DMS79 (cell line): ENCODE data around the gene CNIH2.
"Not testable (repeated sequence)": the region's sequence is repeated elsewhere in the genome, so short reads cannot be mapped to it uniquely, and the experiment has no call there.

Source experiments
- DNase-seq: peaks from one replicate; lab custom pipeline; 2025; lab: John Stamatoyannopoulos, UW

The CNIH2 gene

DNA sequence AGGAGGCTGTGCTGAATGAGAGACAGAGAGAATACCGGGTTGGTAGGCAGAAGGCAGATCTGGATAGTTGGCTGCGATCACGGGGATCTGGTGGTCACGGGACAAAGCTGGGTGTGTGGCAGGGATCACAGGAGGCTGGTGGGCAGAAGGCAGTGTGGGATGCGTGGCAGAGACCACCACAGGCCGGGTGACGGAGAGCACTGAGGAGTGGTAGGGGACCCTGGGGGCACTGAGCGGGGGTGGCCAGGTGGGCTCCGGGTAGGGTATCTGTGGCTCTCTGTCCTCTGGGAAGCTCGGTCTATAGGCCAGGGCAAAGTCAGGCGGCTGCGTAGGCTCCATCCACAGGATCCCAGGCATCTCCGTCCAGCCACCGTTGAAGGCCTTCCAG lies 37.5 kb downstream of the CNIH2 start:
- DNase-seq: no peak

DNA sequence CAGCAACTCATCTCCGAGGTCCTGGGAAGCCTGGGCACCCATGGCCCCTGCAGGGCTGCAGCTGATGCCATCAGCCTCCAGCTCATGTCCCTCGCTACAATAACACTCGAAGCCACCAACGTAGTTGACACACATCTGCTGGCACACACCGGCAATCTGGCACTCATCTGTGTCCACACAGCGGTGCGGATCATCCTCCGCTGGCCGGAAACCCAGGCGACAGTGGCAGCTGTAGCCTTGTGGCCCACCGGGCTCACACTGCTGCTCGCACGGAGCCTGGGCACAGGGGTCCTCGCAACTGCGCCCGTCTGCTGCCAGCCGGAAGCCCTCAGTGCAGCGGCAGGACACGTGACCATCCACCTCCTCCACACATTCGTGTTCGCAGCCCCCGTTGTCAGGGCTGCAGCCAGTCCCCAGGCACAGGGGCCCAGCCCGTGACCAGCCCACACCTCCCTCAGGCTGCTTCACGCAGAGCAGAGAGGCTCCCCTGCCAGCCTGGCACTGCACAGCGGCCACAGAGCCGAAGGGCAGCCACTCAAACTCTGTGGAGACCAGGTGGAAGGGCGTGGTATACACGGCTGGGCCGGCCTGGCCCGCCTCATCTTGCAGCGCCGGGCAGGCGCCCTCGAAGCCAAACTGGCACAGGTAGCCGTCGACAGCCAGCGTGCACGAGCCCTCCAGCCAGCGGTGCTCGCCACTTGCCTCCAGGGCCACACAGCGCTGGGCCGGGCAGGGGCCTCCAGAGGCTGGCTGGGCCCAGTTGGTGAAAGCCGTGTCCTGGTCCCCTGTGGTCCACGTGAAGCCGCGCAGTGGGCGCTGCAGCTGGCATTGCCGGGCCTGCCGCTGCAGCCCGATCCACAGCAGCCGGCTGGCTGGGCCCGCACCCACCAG lies 38.2 kb downstream of the CNIH2 start:
- no peak for DNase-seq

DNA sequence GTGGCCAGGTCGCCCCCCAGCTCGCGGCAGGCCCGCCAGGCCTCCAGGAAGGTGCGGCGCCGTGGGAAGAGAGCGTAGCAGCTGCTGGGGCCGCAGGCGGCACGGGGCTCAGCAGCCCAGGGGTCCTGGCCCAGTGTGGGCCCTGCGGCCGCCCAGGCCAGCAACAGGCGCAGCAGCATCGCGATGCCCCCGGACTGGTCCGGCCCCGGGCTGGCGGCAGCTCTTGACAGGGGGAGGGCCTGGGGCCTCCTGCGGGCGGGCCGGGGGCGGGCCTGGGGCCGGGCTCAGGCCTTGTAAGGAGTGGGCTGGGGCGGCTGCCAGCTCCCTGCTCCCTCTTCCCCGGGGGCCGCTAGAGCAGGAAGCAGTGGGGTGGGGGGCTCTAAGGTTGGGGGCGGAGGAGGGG lies 38.9 kb downstream of the CNIH2 start, which contains the start of gene CD248:
Gene CD248, minus strand, starts transcription at position 196 of the 403 bp plus-strand sequence. Its CDS starts 17 bp downstream, at position 179.
- no peak for DNase-seq

- no peak for DNase-seq
Observed at GRCh38 chr11:66317322-66317722, 39.3 kb downstream of the CNIH2 start.

GRCh38 chr11:66317723-66318599 lies 40.0 kb downstream of the CNIH2 start:
- no peak for DNase-seq

- no peak for DNase-seq
Observed at GRCh38 chr11:66318600-66318970, 40.6 kb downstream of the CNIH2 start.

GRCh38 chr11:66320289-66320688 lies 42.3 kb downstream of the CNIH2 start:
- DNase-seq: not testable (repeated sequence)

DNA sequence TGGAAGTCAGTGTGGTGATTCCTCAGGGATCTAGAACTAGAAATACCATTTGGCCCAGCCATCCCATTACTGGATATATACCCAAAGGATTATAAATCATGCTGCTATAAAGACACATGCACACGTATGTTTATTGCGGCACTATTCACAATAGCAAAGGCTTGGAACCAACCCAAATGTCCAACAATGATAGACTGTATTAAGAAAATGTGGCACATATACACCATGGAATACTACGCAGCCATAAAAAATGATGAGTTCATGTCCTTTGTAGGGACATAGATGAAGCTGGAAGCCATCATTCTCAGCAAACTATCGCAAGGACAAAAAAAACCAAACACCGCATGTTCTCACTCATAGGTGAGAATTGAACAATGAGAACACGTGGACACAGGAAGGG lies 42.8 kb downstream of the CNIH2 start:
- not testable (repeated sequence) for DNase-seq

DNA sequence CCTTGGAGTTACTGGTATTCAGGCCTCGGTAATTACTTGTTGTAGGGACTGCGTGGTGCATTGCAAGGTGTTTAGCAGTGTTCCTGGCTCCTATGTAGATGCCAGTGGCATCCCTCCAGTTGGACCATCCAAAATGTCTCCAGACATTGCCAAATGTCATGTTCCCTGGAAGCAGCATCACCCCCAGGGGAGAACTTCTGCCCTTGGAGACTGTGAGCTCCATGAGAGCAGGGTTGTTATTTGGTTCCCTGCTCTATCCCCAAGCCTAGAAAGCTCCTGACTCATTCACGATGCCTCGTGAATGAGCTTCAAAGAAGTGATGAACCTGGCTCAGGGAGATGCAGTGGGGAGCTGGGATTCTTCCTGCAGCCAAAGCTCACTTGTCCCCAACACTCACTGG lies 43.6 kb downstream of the CNIH2 start:
- no peak for DNase-seq

GRCh38 chr11:66322732-66323427 lies 44.9 kb downstream of the CNIH2 start:
- no peak for DNase-seq

DNA sequence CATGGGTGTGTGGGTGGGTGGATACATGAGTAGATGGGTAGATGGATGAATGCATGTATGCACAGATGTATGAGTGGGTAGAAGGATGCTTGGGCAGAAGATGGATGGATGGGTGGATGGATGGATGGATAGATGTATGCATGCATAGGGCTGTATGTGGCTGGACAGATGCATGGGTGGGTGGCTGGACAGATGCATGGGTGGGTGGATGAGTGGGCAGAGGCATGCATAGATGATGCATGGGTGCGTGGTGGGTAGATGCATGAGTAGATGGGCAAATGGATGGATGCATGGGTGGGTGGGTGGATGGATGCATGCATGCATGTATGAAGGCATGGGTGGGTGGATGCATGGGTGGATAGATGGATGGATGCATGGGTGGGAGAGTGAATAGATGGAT lies 45.7 kb downstream of the CNIH2 start:
- DNase-seq: no peak

- no peak for DNase-seq
Observed at GRCh38 chr11:66324664-66325063, 46.7 kb downstream of the CNIH2 start.

DNA sequence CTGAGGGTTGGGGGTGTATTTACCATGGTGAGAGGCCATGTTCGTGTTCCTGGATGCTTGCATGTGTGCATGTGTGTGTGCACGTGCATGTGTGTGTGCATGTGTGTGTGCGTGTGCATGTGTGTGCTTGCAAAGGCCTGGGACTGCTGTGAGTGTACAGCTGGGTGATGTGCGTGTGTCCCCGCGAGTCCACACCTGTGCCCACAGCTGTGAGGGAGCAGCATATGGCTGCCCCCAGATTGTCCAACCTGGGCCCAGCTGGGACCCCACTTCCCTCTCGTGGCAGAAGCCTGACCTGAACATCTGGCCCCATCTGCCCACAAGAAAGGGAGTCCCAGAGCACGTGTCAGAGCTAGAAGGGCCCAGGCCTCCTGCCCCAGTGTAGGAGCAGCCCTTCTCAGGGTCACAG lies 47.3 kb downstream of the CNIH2 start:
- DNase-seq: no peak

- DNase-seq: no peak
Observed at GRCh38 chr11:66326261-66327111, 48.5 kb downstream of the CNIH2 start.

DNA sequence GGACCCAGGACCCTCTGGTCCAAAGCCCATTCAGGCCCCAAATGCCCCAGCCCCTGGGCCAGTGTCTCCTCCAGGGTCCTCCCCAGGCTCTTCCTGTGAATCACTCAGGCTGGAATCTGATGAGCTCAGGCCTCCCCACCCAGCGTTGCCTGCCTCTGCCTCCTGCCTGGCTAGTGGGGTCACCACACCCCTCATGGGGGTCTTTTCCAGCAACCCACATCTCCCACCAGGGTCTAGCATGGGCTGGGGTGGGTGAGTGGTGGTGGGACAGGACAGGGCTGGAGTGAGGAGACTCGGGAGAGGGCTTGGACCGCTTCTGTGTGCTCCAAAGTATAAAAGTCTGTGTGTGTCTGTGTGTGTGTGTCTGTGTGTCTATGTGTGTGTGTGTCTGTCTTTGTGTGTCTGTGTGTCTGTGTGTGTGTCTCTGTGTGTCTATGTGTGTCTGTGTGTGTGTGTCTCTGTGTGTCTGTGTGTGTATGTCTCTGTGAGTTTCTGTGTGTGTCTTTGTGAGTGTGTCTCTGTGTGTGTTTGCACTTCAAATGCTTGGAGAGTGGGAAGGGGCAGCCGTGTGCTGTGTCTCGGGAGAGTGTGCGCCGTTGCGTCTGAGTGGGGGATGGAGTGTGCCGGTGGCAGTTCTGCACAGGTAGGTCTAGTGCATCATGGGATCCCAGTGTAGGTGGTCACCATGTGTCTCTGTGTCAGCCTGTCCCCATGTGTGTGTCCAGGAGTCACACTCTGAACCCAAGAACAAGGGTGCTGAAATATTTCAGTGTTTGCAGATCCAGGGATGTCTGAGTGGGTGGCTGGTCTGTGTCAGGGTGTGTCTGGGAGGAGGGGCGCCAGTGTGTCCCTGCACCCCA lies 49.4 kb downstream of the CNIH2 start:
- no peak for DNase-seq

GRCh38 chr11:66328031-66328301 lies 50.0 kb downstream of the CNIH2 start:
- DNase-seq: no peak

DNA sequence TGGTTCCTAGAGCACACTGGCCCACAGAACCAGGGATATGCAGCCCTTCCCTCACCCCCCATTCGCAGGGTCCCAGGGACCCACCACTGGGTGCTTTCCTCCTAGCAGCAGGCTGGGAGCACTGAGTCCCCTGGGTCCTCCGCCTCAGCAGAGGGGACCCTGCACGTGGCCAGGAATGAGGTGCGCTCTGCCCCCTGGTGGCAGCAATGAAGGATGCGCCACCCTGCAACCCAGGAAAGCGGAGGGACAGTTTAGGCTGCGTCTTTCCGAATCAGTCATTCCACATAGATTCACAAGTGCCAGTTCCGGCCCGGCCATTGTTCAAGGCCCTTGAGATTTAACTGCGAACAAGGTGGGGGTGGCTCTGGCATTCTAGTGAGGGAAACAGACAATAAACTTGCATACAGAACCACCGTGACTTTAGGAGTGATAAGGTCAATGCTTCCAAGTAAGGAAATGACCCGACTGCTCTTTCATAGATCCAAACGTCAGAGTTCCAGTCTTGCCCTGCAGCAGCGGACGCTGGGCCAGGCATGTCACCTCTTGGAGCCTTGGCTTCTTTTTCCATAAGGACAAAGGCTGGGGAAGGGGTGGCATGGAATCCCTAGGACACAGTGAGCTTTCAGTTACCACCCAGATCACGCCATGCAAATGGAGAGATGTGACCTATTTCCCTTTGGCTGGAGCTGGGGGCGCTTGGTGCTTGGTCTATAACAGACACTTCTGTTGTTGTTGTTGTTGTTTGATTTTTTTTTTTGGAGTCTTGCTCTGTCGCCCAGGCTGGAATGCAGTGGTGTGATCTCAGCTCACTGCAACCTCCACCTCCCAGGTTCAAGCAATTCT lies 50.5 kb downstream of the CNIH2 start:
- DNase-seq: peak; percentile 35

DNA sequence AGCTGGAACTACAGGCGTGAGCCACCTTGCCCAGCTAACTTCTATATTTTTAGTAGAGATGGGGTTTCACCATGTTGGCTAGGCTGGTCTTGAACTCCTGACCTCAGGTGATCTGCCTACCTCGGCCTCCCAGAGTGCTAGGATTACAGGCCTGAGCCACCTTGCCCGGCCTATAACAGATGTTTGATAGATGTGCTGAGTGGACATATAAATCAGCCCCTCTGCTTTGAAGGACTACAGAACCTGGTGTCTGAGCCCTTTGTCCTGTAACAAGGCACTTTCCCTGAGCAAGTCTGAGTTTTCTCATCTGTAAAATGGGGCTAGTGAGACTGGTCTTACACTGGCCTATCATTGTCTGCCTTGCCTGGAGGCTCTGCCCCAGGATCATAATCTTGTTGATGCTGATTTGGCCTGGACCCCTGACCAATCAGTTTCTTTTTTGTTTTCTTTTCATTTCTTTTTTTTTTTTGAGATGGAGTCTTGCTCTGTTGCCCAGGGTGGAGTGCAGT lies 51.2 kb downstream of the CNIH2 start:
- no peak for DNase-seq

- DNase-seq: no peak
Observed at GRCh38 chr11:66330931-66331330, 53.0 kb downstream of the CNIH2 start.
